Measurements from ENCODE around the gene TRPM1. TPM values are rescaled to one million over a fixed set of nuclear protein-coding genes. Genes with fewer than 3 reads are reported as not detected.

Gene TRPM1
- total and polyA plus RNA-seq, 9 of the 15 experiments (the other 6 are each of a cell fraction or from before 2014, with no cell fraction given), result 0.01 to 0.06 (median 0.03) TPM; not detected in 5

DNA sequence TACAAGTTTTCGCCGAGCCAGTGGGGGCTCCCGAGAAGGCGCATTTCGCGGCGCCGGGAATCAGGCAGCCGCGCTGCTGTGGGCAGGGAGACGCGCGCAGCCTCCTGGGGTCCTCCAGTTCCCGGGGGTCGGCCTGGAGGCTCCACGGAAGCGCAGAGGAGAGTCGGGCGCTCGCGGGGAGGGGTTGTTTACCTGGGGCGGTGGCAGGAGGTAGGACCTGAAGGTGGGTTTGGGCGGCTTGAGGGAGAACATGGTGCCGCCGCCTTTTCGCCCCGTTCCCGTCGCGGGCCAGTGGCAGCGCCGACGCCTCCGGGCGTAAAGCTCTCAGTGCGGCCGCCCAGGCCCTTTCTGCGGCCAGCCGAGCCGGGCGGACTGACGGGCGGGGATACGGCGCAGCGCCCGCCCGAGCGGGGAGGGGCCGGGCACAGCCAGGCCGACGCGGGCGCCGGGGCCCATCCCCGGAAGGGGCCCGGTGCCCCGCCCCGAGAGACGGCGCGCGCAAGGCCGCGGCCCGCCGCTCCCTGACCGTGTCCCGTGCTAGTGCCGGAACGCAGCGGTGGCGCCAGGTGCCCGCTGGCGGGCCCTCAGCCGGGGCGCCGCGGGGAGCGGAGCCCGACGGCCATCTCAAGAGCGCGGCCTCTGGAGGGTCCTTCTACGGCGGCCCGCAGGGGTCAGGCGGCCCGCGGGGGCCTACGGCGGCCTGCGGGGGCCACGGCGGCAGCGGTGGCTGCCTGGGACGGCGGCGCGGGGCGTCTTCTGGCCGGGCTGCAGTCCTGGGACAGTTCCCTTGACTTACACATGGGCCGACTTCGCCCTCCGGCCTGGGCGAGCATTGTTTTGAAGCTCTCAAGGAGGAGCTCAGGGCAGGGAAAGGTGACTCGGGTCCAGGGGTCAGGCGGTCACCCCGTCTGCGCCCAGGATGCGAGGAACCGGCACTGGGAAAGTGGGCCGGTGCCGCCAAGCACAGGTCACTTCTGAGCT is 110.0 kb downstream of the TRPM1 start, which contains the start of gene MTMR10 (continued):
- TF ChIP-seq, protein P1, sequence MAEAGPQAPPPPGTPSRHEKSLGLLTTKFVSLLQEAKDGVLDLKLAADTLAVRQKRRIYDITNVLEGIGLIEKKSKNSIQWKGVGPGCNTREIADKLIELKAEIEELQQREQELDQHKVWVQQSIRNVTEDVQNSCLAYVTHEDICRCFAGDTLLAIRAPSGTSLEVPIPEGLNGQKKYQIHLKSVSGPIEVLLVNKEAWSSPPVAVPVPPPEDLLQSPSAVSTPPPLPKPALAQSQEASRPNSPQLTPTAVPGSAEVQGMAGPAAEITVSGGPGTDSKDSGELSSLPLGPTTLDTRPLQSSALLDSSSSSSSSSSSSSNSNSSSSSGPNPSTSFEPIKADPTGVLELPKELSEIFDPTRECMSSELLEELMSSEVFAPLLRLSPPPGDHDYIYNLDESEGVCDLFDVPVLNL (CRISPR knock-in tag; IDR thresholded peaks at IDR 0.05; ENCODE audit: low read depth), result no peak
- 0 out of 2 replicates have a peak, but pooled peaks have one; percentile 10 for TF ChIP-seq JUN (IDR thresholded peaks at IDR 0.05; ENCODE audit: borderline replicate concordance, low read depth, low read length)
- no peak for TF ChIP-seq JUN (CRISPR knock-in tag; IDR thresholded peaks at IDR 0.05; ENCODE audit: borderline replicate concordance)
- TF ChIP-seq, protein P2, sequence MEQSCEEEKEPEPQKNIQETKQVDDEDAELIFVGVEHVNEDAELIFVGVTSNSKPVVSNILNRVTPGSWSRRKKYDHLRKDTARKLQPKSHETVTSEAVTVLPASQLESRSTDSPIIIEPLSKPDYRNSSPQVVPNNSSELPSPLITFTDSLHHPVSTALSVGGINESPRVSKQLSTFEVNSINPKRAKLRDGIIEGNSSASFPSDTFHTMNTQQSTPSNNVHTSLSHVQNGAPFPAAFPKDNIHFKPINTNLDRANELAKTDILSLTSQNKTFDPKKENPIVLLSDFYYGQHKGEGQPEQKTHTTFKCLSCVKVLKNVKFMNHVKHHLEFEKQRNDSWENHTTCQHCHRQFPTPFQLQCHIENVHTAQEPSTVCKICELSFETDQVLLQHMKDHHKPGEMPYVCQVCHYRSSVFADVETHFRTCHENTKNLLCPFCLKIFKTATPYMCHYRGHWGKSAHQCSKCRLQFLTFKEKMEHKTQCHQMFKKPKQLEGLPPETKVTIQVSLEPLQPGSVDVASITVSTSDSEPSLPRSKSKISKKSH (CRISPR knock-in tag; IDR thresholded peaks at IDR 0.05), result no peak
- no peak for TF ChIP-seq CBFA2T3 (IDR thresholded peaks at IDR 0.05)
- peak; percentile 67 for TF ChIP-seq TBP (optimal IDR thresholded peaks at IDR 0.05; ENCODE audit: low read depth, low read length)
- TF ChIP-seq RBM34 (IDR thresholded peaks at IDR 0.05; ENCODE audit: borderline replicate concordance, insufficient read depth, low read length), result no peak
- TF ChIP-seq, protein P3, sequence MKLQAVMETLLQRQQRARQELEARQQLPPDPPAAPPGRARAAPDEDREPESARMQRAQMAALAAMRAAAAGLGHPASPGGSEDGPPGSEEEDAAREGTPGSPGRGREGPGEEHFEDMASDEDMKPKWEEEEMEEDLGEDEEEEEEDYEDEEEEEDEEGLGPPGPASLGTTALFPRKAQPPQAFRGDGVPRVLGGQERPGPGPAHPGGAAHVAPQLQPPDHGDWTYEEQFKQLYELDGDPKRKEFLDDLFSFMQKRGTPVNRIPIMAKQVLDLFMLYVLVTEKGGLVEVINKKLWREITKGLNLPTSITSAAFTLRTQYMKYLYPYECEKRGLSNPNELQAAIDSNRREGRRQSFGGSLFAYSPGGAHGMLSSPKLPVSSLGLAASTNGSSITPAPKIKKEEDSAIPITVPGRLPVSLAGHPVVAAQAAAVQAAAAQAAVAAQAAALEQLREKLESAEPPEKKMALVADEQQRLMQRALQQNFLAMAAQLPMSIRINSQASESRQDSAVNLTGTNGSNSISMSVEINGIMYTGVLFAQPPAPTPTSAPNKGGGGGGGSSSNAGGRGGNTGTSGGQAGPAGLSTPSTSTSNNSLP (IDR thresholded peaks at IDR 0.05; ENCODE audit: borderline replicate concordance, low read depth, low read length), result no peak
- TF ChIP-seq CREB1 (IDR thresholded peaks at IDR 0.05), result no peak
- no peak for TF ChIP-seq CREB1 (CRISPR knock-in tag; IDR thresholded peaks at IDR 0.05)
- TF ChIP-seq ZNF444 (CRISPR knock-in tag; IDR thresholded peaks at IDR 0.05), result no peak
- no peak for TF ChIP-seq HNRNPK (IDR thresholded peaks at IDR 0.05; ENCODE audit: low read depth, low read length, poor library complexity, severe bottlenecking)
- TF ChIP-seq, protein P4, sequence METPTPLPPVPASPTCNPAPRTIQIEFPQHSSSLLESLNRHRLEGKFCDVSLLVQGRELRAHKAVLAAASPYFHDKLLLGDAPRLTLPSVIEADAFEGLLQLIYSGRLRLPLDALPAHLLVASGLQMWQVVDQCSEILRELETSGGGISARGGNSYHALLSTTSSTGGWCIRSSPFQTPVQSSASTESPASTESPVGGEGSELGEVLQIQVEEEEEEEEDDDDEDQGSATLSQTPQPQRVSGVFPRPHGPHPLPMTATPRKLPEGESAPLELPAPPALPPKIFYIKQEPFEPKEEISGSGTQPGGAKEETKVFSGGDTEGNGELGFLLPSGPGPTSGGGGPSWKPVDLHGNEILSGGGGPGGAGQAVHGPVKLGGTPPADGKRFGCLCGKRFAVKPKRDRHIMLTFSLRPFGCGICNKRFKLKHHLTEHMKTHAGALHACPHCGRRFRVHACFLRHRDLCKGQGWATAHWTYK (CRISPR knock-in tag; IDR thresholded peaks at IDR 0.05), result 0 out of 2 replicates have a peak, but pooled peaks have one; percentile 29
- peak; percentile 69; the same call in 1 of the 2 replicates for TF ChIP-seq ILF3 (IDR thresholded peaks at IDR 0.05; ENCODE audit: borderline replicate concordance)
- TF ChIP-seq, protein P5, sequence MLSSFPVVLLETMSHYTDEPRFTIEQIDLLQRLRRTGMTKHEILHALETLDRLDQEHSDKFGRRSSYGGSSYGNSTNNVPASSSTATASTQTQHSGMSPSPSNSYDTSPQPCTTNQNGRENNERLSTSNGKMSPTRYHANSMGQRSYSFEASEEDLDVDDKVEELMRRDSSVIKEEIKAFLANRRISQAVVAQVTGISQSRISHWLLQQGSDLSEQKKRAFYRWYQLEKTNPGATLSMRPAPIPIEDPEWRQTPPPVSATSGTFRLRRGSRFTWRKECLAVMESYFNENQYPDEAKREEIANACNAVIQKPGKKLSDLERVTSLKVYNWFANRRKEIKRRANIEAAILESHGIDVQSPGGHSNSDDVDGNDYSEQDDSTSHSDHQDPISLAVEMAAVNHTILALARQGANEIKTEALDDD (IDR thresholded peaks at IDR 0.05), result no peak
- TF ChIP-seq, protein P6, sequence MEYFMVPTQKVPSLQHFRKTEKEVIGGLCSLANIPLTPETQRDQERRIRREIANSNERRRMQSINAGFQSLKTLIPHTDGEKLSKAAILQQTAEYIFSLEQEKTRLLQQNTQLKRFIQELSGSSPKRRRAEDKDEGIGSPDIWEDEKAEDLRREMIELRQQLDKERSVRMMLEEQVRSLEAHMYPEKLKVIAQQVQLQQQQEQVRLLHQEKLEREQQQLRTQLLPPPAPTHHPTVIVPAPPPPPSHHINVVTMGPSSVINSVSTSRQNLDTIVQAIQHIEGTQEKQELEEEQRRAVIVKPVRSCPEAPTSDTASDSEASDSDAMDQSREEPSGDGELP (CRISPR knock-in tag; IDR thresholded peaks at IDR 0.05; ENCODE audit: borderline replicate concordance), result no peak
